IPS-18a (cell line): ENCODE data around the gene ZNF497.
"Not testable (repeated sequence)": the region's sequence is repeated elsewhere in the genome, so short reads cannot be mapped to it uniquely, and the experiment has no call there.

Experiments
- H3K27ac ChIP-seq: one replicate; pipeline ENCODE4 v1.5.1; 2013; ENCODE audit warnings: low read length
- H3K27me3 ChIP-seq: one replicate; pipeline ENCODE4 v1.6.1; 2013; ENCODE audit warnings: mild to moderate bottlenecking, low read length; ENCODE audit not compliant: control insufficient read depth, insufficient read depth
- H3K36me3 ChIP-seq: one replicate; pipeline ENCODE4 v1.6.1; 2013; ENCODE audit warnings: low read depth, low read length; ENCODE audit not compliant: control insufficient read depth
- H3K4me1 ChIP-seq: one replicate; pipeline ENCODE4 v1.6.1; 2013; ENCODE audit warnings: low read depth, low read length; ENCODE audit not compliant: control insufficient read depth
- H3K4me3 ChIP-seq: one replicate; pipeline ENCODE4 v1.5.1; 2013; ENCODE audit warnings: low read length
- H3K9ac ChIP-seq: one replicate; pipeline ENCODE4 v1.6.1; 2013; ENCODE audit warnings: mild to moderate bottlenecking, low read length, moderate library complexity
- H3K9me3 ChIP-seq: one replicate; pipeline ENCODE4 v1.6.1; 2013; ENCODE audit warnings: low read depth, low read length; ENCODE audit not compliant: control insufficient read depth

The ZNF497 gene

GRCh38 chr19:58349590-58349989 is 13.0 kb downstream of the ZNF497 start:
- H3K36me3 ChIP-seq = no peaks in the 10 kb centered on the region
- H3K9me3 ChIP-seq = no peaks in the 10 kb centered on the region
- no peak overlapping the region for H3K4me3 ChIP-seq
- H3K9ac ChIP-seq = no peak overlapping the region
- peaks cover 20% of the 10 kb centered on the region for H3K27me3 ChIP-seq
- no peak overlapping the region for H3K27ac ChIP-seq
- peaks cover 4% of the 10 kb centered on the region for H3K4me1 ChIP-seq

DNA sequence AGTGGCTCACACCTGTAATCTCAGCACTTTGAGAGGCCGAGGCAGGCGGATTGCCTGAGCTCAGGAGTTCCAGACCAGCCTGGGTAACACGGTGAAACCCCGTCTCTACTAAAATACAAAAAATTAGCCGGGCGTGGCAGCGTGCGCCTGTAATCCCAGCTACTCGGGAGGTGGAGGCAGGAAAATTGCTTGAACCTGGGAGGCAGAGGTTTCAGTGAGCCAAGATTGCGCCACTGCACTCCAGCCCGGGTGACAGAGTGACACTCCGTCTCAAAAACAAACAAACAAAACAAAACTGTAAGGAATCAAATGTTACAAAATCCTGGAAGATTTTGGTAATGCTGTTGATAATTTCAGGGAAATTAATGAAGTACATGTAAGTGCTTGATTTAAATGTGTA is 14.5 kb downstream of the ZNF497 start:
- not testable (repeated sequence) for H3K36me3 ChIP-seq, H3K4me1 ChIP-seq, H3K27ac ChIP-seq, H3K9me3 ChIP-seq
- Histone ChIP-seq H3K9ac (peak overlapping the region; percentile 48), H3K27me3 (peaks cover 20% of the 10 kb centered on the region), H3K4me3 (peak overlapping the region; percentile 85)

DNA sequence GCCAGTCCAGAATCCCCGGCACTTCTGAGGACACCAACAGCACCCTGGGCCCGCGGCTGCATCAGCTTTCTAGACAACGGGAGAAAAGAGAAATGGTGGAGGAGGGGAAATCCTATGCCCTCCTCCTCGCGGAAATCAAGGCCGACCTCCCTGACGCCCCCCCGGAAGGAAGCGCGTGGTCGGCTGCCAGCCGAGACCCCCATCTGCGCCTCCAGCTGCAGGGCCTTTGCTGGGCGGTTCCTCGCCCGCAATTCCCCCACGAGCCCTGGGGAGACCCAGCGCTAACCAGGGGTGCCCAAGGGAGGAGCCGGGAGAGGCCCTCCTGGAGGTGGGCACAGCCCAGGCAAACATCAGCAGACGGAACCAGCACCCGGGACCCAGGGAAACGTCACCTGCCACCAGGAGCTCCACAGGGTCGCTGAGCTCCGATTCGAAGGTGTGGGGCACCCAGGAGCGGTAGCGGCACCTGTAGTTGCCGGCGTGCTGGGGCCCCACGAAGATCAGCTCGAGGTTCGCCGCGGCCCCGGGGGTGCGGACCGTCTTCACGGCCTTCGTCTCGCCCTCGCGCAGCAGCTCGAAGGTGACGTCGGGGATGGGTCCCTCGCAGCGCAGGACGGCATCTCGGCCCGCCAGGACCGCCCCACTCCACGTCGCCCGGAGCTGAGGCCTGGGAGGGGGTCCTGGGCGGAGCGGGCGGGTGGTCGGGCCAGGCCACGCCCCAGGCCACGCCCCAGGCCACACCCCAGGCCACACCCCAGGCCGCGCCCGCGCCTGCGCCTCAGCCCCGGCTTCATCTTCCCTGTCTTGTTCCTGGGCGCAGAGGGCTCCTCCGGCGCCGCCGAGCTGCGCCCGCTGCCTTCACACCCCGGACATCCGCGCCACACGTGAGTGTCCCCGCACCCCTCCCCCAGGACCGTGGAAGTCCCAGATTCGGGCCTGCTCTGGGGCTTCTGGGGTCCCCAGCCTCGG is 15.3 kb downstream of the ZNF497 start:
- H3K36me3 ChIP-seq = no peaks in the 10 kb centered on the region
- no peaks in the 10 kb centered on the region for H3K9me3 ChIP-seq
- H3K4me1 ChIP-seq = peaks cover 4% of the 10 kb centered on the region
- peak overlapping the region; percentile 85 for H3K4me3 ChIP-seq
- H3K27me3 ChIP-seq = peaks cover 20% of the 10 kb centered on the region
- H3K27ac ChIP-seq = no peak overlapping the region
- H3K9ac ChIP-seq = peak overlapping the region; percentile 48

- Histone ChIP-seq H3K9me3 (no peaks in the 10 kb centered on the region), H3K4me3 (no peak overlapping the region), H3K4me1 (peaks cover 4% of the 10 kb centered on the region), H3K27me3 (peaks cover 20% of the 10 kb centered on the region), H3K36me3 (no peaks in the 10 kb centered on the region), H3K27ac (no peak overlapping the region), H3K9ac (no peak overlapping the region)
Observed at GRCh38 chr19:58345558-58345957, 17.0 kb downstream of the ZNF497 start.

DNA sequence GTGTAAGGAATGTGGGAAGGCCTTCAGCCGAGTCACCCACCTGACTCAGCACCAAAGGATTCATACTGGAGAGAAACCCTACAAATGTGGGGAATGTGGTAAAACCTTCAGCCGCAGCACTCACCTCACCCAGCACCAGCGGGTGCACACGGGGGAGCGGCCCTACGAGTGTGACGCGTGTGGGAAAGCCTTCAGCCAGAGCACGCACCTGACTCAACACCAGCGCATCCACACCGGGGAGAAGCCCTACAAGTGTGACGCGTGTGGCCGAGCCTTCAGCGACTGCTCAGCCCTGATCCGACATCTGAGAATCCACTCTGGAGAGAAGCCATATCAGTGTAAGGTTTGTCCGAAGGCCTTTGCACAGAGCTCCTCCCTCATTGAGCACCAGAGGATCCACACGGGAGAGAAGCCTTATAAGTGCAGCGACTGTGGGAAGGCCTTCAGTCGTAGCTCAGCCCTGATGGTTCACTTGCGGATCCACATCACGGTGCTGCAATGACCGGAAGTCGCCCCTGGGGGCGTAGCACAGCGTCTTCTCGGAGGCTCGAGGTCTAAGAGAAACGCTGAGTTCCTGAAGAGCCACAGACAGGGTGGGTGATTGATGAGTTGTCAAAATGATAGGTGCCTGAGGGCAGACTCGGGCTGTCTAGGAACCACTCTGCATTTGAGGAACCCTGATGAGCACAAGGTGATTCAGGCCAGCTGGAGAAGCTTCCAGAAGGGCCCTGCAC is 23.6 kb downstream of the ZNF497 start:
- Histone ChIP-seq H3K27ac (no peak overlapping the region), H3K9me3 (no peaks in the 10 kb centered on the region), H3K36me3 (peaks cover 7% of the 10 kb centered on the region), H3K4me3 (no peak overlapping the region), H3K4me1 (no peaks in the 10 kb centered on the region), H3K9ac (no peak overlapping the region), H3K27me3 (no peaks in the 10 kb centered on the region)

DNA sequence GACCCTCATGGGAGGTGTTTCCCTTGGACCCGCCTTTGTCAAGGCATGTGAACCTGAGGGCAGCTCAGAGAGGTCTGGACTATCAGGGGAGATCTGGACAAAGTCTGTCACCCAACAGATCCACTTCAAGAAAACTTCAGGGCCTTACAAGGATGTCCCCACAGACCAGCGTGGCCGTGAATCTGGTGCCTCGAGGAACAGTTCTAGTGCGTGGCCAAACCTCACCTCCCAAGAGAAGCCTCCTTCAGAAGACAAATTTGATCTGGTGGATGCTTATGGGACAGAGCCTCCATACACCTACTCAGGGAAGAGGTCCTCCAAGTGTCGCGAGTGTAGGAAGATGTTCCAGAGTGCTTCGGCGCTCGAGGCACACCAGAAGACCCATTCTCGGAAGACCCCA is 24.2 kb downstream of the ZNF497 start:
- H3K27ac ChIP-seq = no peak overlapping the region
- peaks cover 7% of the 10 kb centered on the region for H3K36me3 ChIP-seq
- no peaks in the 10 kb centered on the region for H3K4me1 ChIP-seq
- no peaks in the 10 kb centered on the region for H3K9me3 ChIP-seq
- H3K4me3 ChIP-seq = no peak overlapping the region
- H3K9ac ChIP-seq = no peak overlapping the region
- H3K27me3 ChIP-seq = no peaks in the 10 kb centered on the region

DNA sequence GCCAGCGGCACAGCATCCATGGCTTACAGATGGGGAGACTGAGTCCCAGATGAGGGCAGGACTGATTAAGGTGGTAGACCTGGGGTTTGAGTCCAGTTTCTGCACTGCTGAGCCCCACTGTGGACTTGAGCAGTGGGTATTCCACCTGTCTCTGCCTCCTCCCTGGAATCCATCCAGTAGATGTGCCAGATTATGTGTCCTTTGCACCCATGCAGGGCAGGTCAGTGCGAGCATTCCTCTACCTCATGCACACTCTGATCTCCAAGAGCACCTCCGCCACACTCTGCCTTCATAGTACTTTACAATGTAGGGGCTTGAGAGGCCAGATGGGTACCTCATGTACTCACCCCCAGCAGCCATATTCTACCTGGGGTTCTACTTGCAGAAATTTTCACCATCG is 25.7 kb downstream of the ZNF497 start:
- Histone ChIP-seq H3K36me3 (peaks cover 7% of the 10 kb centered on the region), H3K27me3 (no peaks in the 10 kb centered on the region), H3K4me1 (no peaks in the 10 kb centered on the region), H3K9ac (no peak overlapping the region), H3K4me3 (no peak overlapping the region), H3K27ac (no peak overlapping the region), H3K9me3 (no peaks in the 10 kb centered on the region)

GRCh38 chr19:58336216-58336615 is 26.3 kb downstream of the ZNF497 start:
- Histone ChIP-seq H3K36me3 (peaks cover 7% of the 10 kb centered on the region), H3K4me3 (no peak overlapping the region), H3K9me3 (no peaks in the 10 kb centered on the region), H3K9ac (no peak overlapping the region), H3K27me3 (no peaks in the 10 kb centered on the region), H3K27ac (no peak overlapping the region), H3K4me1 (no peaks in the 10 kb centered on the region)

DNA sequence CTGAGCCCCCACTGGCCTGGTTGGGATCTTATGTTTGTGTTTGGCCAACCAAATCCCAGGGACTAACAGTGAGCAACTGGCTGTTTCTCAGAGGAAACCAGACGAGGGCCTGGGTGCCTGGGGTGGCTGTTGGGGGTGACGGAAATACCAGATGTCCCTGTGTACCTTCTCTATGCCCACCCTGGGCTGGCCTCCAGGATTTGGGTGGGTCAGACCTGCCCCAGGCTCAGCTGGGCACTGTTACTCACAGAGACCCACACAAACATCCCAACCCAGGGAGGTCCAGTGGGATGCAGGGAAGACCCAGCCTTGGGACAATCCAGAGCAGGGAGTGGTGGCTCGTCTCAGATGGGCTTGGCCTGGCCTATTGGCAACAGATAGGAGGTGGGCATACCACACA is 26.9 kb downstream of the ZNF497 start:
- no peaks in the 10 kb centered on the region for H3K9me3 ChIP-seq

GRCh38 chr19:58334691-58335249 is 27.8 kb downstream of the ZNF497 start:
- no peaks in the 10 kb centered on the region for H3K4me1 ChIP-seq
- H3K4me3 ChIP-seq = no peak overlapping the region
- H3K9ac ChIP-seq = no peak overlapping the region
- H3K27ac ChIP-seq = no peak overlapping the region
- H3K27me3 ChIP-seq = no peaks in the 10 kb centered on the region
- H3K36me3 ChIP-seq = peaks cover 4% of the 10 kb centered on the region
- H3K9me3 ChIP-seq = no peaks in the 10 kb centered on the region

More for the DNA sequence above, 26.9 kb downstream of the ZNF497 start:
- Histone ChIP-seq H3K27ac (no peak overlapping the region), H3K36me3 (peaks cover 7% of the 10 kb centered on the region), H3K9ac (no peak overlapping the region), H3K4me3 (no peak overlapping the region), H3K27me3 (no peaks in the 10 kb centered on the region), H3K4me1 (no peaks in the 10 kb centered on the region)

GRCh38 chr19:58332697-58333096 is 29.9 kb downstream of the ZNF497 start:
- no peak overlapping the region for H3K9ac ChIP-seq
- H3K4me1 ChIP-seq = no peaks in the 10 kb centered on the region
- no peaks in the 10 kb centered on the region for H3K27me3 ChIP-seq
- peaks cover 4% of the 10 kb centered on the region for H3K36me3 ChIP-seq
- H3K9me3 ChIP-seq = no peaks in the 10 kb centered on the region
- H3K4me3 ChIP-seq = no peak overlapping the region
- no peak overlapping the region for H3K27ac ChIP-seq
